SH-SY5Y (cell line): ENCODE results near the gene SRM.

Experiments used
- GATA2 ChIP-seq: IDR thresholded peaks from 2 replicates; pipeline ENCODE4 v1.6.1; 2011; ENCODE audit warnings: mild to moderate bottlenecking, low read depth, low read length
- GATA3 ChIP-seq: IDR thresholded peaks from 2 replicates; pipeline ENCODE4 v1.6.1; 2011; ENCODE audit warnings: low read depth, mild to moderate bottlenecking, low read length, moderate library complexity

- TF ChIP-seq GATA2, result no peak
- TF ChIP-seq GATA3, result no peak
Observed at GRCh38 chr1:11080931-11081330, 21.1 kb upstream of the SRM start.
